Neural cell (in vitro differentiated cells): Measurements from ENCODE around the gene IL1R2. TPM values are rescaled to one million over a fixed set of nuclear protein-coding genes. Genes with fewer than 3 reads are reported as not detected.

Experiments
- H2AFZ ChIP-seq: fragments of 200-600, 300-800 bp; sonication (generic), shearing (Covaris generic); 2 replicates; pipeline ENCODE4 v1.6.0; 2014; ENCODE audit warnings: low read depth, mild to moderate bottlenecking, antibody characterized with exemption, low read length, moderate library complexity
- H3F3A ChIP-seq: fragments of 200-600 bp; shearing (Covaris generic); 2 replicates; pipeline ENCODE4 v1.6.1; 2016; ENCODE audit warnings: mild to moderate bottlenecking, moderate library complexity, mixed read lengths, antibody characterized with exemption, low read length; ENCODE audit not compliant: insufficient read depth, poor library complexity, severe bottlenecking
- H3K27ac ChIP-seq: fragments of 200-600, 300-800 bp; sonication (generic), shearing (Covaris generic); 2 replicates; pipeline ENCODE4 v1.5.1; 2014; ENCODE audit warnings: mild to moderate bottlenecking, low read length, moderate library complexity
- H3K27me3 ChIP-seq: fragments of 300-800, 200-600 bp; sonication (generic), shearing (Covaris generic); 2 replicates; pipeline ENCODE4 v1.6.0; 2014; ENCODE audit warnings: mild to moderate bottlenecking, low read depth, low read length, moderate library complexity; ENCODE audit not compliant: insufficient read depth
- H3K36me3 ChIP-seq: fragments of 300-800, 200-600 bp; sonication (generic), shearing (Covaris generic); 2 replicates; pipeline ENCODE4 v1.5.1; 2014; ENCODE audit warnings: mild to moderate bottlenecking, antibody characterized with exemption, low read length, moderate library complexity; ENCODE audit not compliant: insufficient read depth
- H3K4me2 ChIP-seq: fragments of 300-800, 200-600 bp; sonication (generic), shearing (Covaris generic); 2 replicates; pipeline ENCODE4 v1.6.0; 2014; ENCODE audit warnings: mild to moderate bottlenecking, low read length
- H3K4me3 ChIP-seq: fragments of 300-800, 200-600 bp; sonication (generic), shearing (Covaris generic); 2 replicates; pipeline ENCODE4 v1.5.1; 2014; ENCODE audit warnings: mild to moderate bottlenecking, low read length, moderate library complexity
- H3K79me2 ChIP-seq: fragments of 200-600 bp; shearing (Covaris generic); replicated peaks from 2 replicates; pipeline ENCODE4 v1.6.0; 2014; ENCODE audit warnings: mild to moderate bottlenecking, low read length, moderate library complexity; ENCODE audit not compliant: insufficient read depth
- H3K9ac ChIP-seq: fragments of 300-800, 200-600 bp; sonication (generic), shearing (Covaris generic); 2 replicates; pipeline ENCODE4 v1.6.1; 2016; ENCODE audit warnings: mild to moderate bottlenecking, low read length, mixed read lengths
- H3K9me2 ChIP-seq: fragments of 200-600 bp; shearing (Covaris generic); 2 replicates; pipeline ENCODE4 v1.6.1; 2016; ENCODE audit warnings: mild to moderate bottlenecking, low read length, mixed read lengths; ENCODE audit not compliant: insufficient read depth
- H3K9me3 ChIP-seq: fragments of 200-600, 300-800 bp; sonication (generic), shearing (Covaris generic); 2 replicates; pipeline ENCODE4 v1.6.1; 2016; ENCODE audit warnings: mild to moderate bottlenecking, mixed run types, low read length, moderate library complexity, mixed read lengths
- H4K20me1 ChIP-seq: fragments of 200-600 bp; shearing (Covaris generic); 2 replicates; pipeline ENCODE4 v1.6.1; 2016; ENCODE audit warnings: mild to moderate bottlenecking, mixed run types; ENCODE audit not compliant: insufficient read depth
- EP300 ChIP-seq: fragments of 450-650 bp; conservative IDR thresholded peaks from 2 replicates; pipeline ENCODE4 v1.6.1; 2014; ENCODE audit warnings: antibody characterized with exemption, mild to moderate bottlenecking, moderate library complexity; ENCODE audit not compliant: poor library complexity, severe bottlenecking
- EZH2 ChIP-seq: fragments of 200-600, 300-800 bp; shearing (Covaris generic), sonication (generic); IDR thresholded peaks from 2 replicates; pipeline ENCODE4 v1.6.1; 2014; ENCODE audit warnings: antibody characterized with exemption, low read length, borderline replicate concordance, mild to moderate bottlenecking; ENCODE audit not compliant: insufficient read depth, poor library complexity, severe bottlenecking
- MXI1 ChIP-seq: fragments of 450-650 bp; conservative IDR thresholded peaks from 2 replicates; pipeline ENCODE4 v1.6.1; 2014; ENCODE audit warnings: antibody characterized with exemption, mild to moderate bottlenecking; ENCODE audit not compliant: poor library complexity, severe bottlenecking
- POLR2AphosphoS5 ChIP-seq: IDR thresholded peaks from 2 replicates; pipeline ENCODE4 v1.6.1; 2012
- RAD21 ChIP-seq: fragments of 450-650 bp; conservative IDR thresholded peaks from 2 replicates; pipeline ENCODE4 v1.6.1; 2014; ENCODE audit warnings: antibody characterized with exemption, mild to moderate bottlenecking, moderate library complexity
- SMC3 ChIP-seq: fragments of 450-650 bp; conservative IDR thresholded peaks from 2 replicates; pipeline ENCODE4 v1.6.1; 2014; ENCODE audit warnings: antibody characterized with exemption, mild to moderate bottlenecking, moderate library complexity; ENCODE audit not compliant: poor library complexity
- TAF1 ChIP-seq: IDR thresholded peaks from 2 replicates; pipeline ENCODE4 v1.6.1; 2012; ENCODE audit warnings: low read depth
- polyA plus RNA-seq: library from polyadenylated mRNA; depleted of rRNA; stranded (reverse); fragments of >200 nt; gene quantifications from 2 replicates; pipeline ENCODE4 v1.2.3, GENCODE V29; 2014
- TF ChIP-seq, protein P1 (sequence below): fragments of 450-650 bp; IDR thresholded peaks from 2 replicates; pipeline ENCODE4 v1.5.1; 2014; ENCODE audit warnings: antibody characterized with exemption, mild to moderate bottlenecking, moderate library complexity; ENCODE audit not compliant: poor library complexity, severe bottlenecking
- TF ChIP-seq, protein P2 (sequence below): IDR thresholded peaks from 2 replicates; pipeline ENCODE4 v1.6.1; 2012; ENCODE audit warnings: borderline replicate concordance

Gene IL1R2
- polyA plus RNA-seq, 1 donor from 2014 or later, result not detected

DNA sequence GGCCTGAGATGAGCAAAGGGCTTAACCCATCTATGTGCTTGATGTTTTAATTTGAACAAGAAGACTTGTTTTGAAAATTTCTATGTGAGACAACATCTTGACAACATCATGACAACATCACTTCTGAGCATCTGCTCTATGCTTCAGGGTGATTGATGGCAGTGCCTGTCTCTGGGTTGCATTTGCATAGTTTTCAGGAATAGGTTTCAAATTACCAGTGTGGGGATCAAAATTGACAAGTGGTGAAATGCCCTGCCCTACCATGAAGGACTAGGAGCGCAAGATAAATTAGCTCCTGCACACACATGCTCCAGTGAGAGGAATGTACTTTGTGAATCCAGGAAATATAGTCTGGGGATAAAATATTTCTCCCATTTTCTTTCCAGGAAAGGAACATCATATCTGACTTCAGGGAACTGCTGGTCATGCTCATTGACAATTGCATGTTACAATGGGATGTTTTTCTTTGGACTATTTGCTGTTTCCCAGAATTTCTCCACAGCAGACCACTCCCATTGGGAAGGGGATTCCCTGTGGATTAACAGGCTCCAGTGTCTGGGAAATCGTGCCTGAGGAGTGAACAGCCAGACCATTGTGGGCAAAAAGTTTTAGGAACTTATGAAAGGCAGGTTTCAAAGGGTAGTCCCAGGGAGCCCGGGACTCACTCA is 45.3 kb upstream of the IL1R2 start:
- Histone ChIP-seq H3K9ac (no peak overlapping the region), H3K36me3 (no peaks in the 10 kb centered on the region), H3K27me3 (no peaks in the 10 kb centered on the region), H3K4me3 (no peak overlapping the region), H3F3A (no peaks in the 10 kb centered on the region), H3K79me2 (no peaks in the 10 kb centered on the region), H3K4me2 (no peak overlapping the region), H2AFZ (no peak overlapping the region), H3K27ac (no peak overlapping the region), H3K9me2 (no peaks in the 10 kb centered on the region), H4K20me1 (no peaks in the 10 kb centered on the region), H3K9me3 (no peaks in the 10 kb centered on the region)
- TF ChIP-seq EP300, result peak; percentile 77
- TF ChIP-seq, protein P1, sequence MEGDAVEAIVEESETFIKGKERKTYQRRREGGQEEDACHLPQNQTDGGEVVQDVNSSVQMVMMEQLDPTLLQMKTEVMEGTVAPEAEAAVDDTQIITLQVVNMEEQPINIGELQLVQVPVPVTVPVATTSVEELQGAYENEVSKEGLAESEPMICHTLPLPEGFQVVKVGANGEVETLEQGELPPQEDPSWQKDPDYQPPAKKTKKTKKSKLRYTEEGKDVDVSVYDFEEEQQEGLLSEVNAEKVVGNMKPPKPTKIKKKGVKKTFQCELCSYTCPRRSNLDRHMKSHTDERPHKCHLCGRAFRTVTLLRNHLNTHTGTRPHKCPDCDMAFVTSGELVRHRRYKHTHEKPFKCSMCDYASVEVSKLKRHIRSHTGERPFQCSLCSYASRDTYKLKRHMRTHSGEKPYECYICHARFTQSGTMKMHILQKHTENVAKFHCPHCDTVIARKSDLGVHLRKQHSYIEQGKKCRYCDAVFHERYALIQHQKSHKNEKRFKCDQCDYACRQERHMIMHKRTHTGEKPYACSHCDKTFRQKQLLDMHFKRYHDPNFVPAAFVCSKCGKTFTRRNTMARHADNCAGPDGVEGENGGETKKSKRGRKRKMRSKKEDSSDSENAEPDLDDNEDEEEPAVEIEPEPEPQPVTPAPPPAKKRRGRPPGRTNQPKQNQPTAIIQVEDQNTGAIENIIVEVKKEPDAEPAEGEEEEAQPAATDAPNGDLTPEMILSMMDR, result no peak
- TF ChIP-seq POLR2AphosphoS5, result peak; percentile 69

DNA sequence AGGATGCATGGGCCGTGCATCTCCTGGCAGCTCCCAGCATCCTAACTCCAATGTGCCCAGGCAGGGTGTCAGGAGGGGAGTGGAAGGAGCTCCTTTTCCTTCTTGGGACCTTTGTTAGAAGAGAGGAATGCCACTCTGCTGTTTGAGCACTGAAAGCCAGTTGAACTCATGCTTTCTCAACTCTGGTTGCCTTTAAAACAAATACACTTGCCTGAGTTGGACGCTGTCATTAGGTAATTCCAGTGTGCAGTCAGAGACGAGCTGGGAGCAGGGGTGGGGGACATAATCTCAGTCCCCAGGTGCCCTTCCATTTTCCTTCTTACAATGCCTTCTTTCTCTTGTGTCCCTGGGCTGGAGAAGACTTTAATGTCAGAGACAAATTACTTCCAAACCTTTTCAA is 44.4 kb upstream of the IL1R2 start:
- H2AFZ ChIP-seq, result no peak overlapping the region
- no peak for TF ChIP-seq EZH2
- TF ChIP-seq, protein P1, result no peak
- TF ChIP-seq EP300, result no peak
- no peak for TF ChIP-seq RAD21
- no peak for TF ChIP-seq MXI1
- TF ChIP-seq TAF1, result no peak
- no peak for TF ChIP-seq POLR2AphosphoS5
- no peak for TF ChIP-seq SMC3
- TF ChIP-seq, protein P2, sequence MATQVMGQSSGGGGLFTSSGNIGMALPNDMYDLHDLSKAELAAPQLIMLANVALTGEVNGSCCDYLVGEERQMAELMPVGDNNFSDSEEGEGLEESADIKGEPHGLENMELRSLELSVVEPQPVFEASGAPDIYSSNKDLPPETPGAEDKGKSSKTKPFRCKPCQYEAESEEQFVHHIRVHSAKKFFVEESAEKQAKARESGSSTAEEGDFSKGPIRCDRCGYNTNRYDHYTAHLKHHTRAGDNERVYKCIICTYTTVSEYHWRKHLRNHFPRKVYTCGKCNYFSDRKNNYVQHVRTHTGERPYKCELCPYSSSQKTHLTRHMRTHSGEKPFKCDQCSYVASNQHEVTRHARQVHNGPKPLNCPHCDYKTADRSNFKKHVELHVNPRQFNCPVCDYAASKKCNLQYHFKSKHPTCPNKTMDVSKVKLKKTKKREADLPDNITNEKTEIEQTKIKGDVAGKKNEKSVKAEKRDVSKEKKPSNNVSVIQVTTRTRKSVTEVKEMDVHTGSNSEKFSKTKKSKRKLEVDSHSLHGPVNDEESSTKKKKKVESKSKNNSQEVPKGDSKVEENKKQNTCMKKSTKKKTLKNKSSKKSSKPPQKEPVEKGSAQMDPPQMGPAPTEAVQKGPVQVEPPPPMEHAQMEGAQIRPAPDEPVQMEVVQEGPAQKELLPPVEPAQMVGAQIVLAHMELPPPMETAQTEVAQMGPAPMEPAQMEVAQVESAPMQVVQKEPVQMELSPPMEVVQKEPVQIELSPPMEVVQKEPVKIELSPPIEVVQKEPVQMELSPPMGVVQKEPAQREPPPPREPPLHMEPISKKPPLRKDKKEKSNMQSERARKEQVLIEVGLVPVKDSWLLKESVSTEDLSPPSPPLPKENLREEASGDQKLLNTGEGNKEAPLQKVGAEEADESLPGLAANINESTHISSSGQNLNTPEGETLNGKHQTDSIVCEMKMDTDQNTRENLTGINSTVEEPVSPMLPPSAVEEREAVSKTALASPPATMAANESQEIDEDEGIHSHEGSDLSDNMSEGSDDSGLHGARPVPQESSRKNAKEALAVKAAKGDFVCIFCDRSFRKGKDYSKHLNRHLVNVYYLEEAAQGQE, result no peak
- H3K9me3 ChIP-seq, result no peaks in the 10 kb centered on the region
- H3K27ac ChIP-seq, result no peak overlapping the region
- H3F3A ChIP-seq, result no peaks in the 10 kb centered on the region
- H3K9ac ChIP-seq, result no peak overlapping the region
- H3K4me2 ChIP-seq, result no peak overlapping the region
- no peaks in the 10 kb centered on the region for H4K20me1 ChIP-seq
- H3K79me2 ChIP-seq, result no peaks in the 10 kb centered on the region
- no peaks in the 10 kb centered on the region for H3K36me3 ChIP-seq
- no peaks in the 10 kb centered on the region for H3K9me2 ChIP-seq
- no peaks in the 10 kb centered on the region for H3K27me3 ChIP-seq
- no peak overlapping the region for H3K4me3 ChIP-seq
